HG03432 (cell line): ENCODE data around the gene EGFR.
"Not testable (repeated sequence)": the region's sequence is repeated elsewhere in the genome, so short reads cannot be mapped to it uniquely, and the experiment has no call there.

Source experiments
- ATAC-seq: cut with Tn5 transposase; IDR thresholded peaks from one replicate; pipeline ENCODE4 v1.9.1; 2021; ENCODE audit warnings: mild to moderate bottlenecking, moderate library complexity; ENCODE audit not compliant: unreplicated experiment

Gene EGFR

GRCh38 chr7:55034776-55035175 lies 16.0 kb downstream of the EGFR start:
- no peak for ATAC-seq

GRCh38 chr7:55035410-55035809 lies 16.6 kb downstream of the EGFR start:
- not testable (repeated sequence) for ATAC-seq

- ATAC-seq, result no peak
Measured at GRCh38 chr7:55036950-55037736, 18.3 kb downstream of the EGFR start.

- ATAC-seq, result no peak
Measured at GRCh38 chr7:55043691-55044370, 25.0 kb downstream of the EGFR start.

GRCh38 chr7:55044371-55044717 lies 25.5 kb downstream of the EGFR start:
- no peak for ATAC-seq

- no peak for ATAC-seq
Measured at GRCh38 chr7:55044791-55045190, 26.0 kb downstream of the EGFR start.

GRCh38 chr7:55046582-55047342 lies 27.9 kb downstream of the EGFR start:
- ATAC-seq, result no peak

GRCh38 chr7:55048221-55048859 lies 29.5 kb downstream of the EGFR start:
- ATAC-seq, result no peak

GRCh38 chr7:55050281-55050680 lies 31.5 kb downstream of the EGFR start:
- ATAC-seq, result peak; percentile 32

GRCh38 chr7:55052081-55052480 lies 33.3 kb downstream of the EGFR start:
- no peak for ATAC-seq

- no peak for ATAC-seq
Measured at GRCh38 chr7:55052741-55053427, 34.1 kb downstream of the EGFR start.

- no peak for ATAC-seq
Measured at GRCh38 chr7:55053651-55054571, 35.1 kb downstream of the EGFR start.

GRCh38 chr7:55054758-55055157 lies 35.9 kb downstream of the EGFR start:
- ATAC-seq, result no peak

- ATAC-seq, result no peak
Measured at GRCh38 chr7:55055479-55055878, 36.7 kb downstream of the EGFR start.

GRCh38 chr7:55056068-55056467 lies 37.3 kb downstream of the EGFR start:
- no peak for ATAC-seq

GRCh38 chr7:55056577-55057480 lies 38.0 kb downstream of the EGFR start:
- no peak for ATAC-seq

- ATAC-seq, result no peak
Measured at GRCh38 chr7:55058314-55058713, 39.5 kb downstream of the EGFR start.

GRCh38 chr7:55059021-55059420 lies 40.2 kb downstream of the EGFR start:
- no peak for ATAC-seq

GRCh38 chr7:55060085-55060484 lies 41.3 kb downstream of the EGFR start:
- ATAC-seq, result no peak
